Effector memory CD4-positive, alpha-beta T cell (primary cell): Measurements from ENCODE around the gene RBP4.

Experiments
- DNase-seq, 3 donors: peaks; one replicate each; pipeline ENCODE4 v3.0.0-alpha.2; 2020
- H3K27ac ChIP-seq: 2 replicates; pipeline ENCODE4 v1.7.0; 2013; ENCODE audit warnings: mild to moderate bottlenecking, low read length, moderate library complexity; ENCODE audit not compliant: insufficient read depth, poor library complexity, severe bottlenecking
- H3K27me3 ChIP-seq: replicated peaks from 2 replicates; pipeline ENCODE4 v1.7.0; 2013; ENCODE audit warnings: mild to moderate bottlenecking, low read length; ENCODE audit not compliant: insufficient read depth, control insufficient read depth, poor library complexity, severe bottlenecking
- H3K36me3 ChIP-seq: 2 replicates; pipeline ENCODE4 v1.7.0; 2013; ENCODE audit warnings: mild to moderate bottlenecking, low read length, moderate library complexity; ENCODE audit not compliant: control insufficient read depth, insufficient read depth
- H3K4me1 ChIP-seq: 2 replicates; pipeline ENCODE4 v1.7.0; 2013; ENCODE audit warnings: low read length, mild to moderate bottlenecking; ENCODE audit not compliant: control insufficient read depth, insufficient read depth, poor library complexity, severe bottlenecking
- H3K4me3 ChIP-seq: 2 replicates; pipeline ENCODE4 v1.7.0; 2013; ENCODE audit warnings: low read length, low read depth, mild to moderate bottlenecking; ENCODE audit not compliant: insufficient read depth, poor library complexity, severe bottlenecking
- H3K9me3 ChIP-seq: 2 replicates; pipeline ENCODE4 v1.7.0; 2013; ENCODE audit warnings: mild to moderate bottlenecking, low read length, moderate library complexity; ENCODE audit not compliant: control insufficient read depth

RBP4 gene

DNA sequence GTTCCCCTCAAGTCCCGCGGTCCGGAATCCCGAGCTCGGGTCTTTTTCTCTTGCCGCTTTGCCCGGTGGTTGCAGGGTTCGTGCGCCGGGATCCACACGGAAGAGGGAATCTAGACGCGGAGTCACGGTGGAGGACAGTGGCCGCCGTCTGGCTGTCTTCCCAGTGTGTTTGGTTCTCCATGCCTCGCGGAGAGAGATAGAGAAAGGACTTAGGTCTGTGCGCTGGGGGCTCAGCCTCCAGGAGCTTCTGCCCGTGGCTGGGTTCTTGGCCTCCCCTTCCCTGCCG lies 33.0 kb downstream of the RBP4 start:
- no peak for DNase-seq
- Histone ChIP-seq H3K4me1 (no peaks in the 10 kb centered on the region), H3K4me3 (no peak overlapping the region), H3K36me3 (no peaks in the 10 kb centered on the region), H3K27ac (no peak overlapping the region), H3K9me3 (no peaks in the 10 kb centered on the region), H3K27me3 (no peaks in the 10 kb centered on the region)

DNA sequence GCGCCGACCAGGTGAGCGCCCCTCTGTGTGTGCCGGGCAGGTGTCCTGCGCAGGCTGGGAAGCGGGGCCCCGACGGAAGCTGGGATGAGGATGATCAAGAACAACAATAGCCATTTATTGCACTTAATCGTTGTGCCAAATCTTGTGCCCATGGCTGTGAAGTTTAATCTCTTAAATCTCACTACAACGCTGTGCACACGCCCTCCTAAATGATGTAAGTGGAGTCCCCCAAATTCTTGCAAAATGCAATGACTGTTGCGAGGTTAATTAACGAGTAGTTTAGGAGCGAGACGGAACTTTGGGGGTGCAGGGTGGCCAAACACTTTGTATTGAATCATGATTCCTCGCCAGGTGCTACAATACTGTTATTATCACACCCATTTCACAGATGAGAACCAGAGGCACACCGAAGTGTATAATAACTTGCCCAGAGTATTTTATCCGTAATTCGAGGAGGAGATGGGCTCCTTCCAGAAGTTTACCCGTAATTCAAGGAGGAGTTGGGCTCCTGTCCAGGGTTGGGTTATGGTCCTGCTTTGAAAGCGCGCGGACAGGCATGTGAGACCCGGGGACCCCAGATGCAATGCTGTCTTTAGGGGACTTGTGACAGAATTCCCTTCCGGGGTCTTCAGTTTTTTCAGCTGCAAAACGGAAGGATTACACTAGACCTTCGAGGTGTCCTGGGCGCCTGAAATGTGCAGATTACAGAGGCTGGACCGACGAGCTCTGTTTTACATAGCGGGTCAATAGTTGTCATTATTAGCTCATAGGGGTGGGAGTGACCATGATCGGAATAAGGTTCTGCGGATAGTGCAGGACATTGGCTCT lies 33.5 kb downstream of the RBP4 start:
- no peak for DNase-seq
- no peaks in the 10 kb centered on the region for H3K4me1 ChIP-seq
- no peak overlapping the region for H3K4me3 ChIP-seq
- no peaks in the 10 kb centered on the region for H3K36me3 ChIP-seq
- no peaks in the 10 kb centered on the region for H3K9me3 ChIP-seq
- no peaks in the 10 kb centered on the region for H3K27me3 ChIP-seq
- no peak overlapping the region for H3K27ac ChIP-seq

DNA sequence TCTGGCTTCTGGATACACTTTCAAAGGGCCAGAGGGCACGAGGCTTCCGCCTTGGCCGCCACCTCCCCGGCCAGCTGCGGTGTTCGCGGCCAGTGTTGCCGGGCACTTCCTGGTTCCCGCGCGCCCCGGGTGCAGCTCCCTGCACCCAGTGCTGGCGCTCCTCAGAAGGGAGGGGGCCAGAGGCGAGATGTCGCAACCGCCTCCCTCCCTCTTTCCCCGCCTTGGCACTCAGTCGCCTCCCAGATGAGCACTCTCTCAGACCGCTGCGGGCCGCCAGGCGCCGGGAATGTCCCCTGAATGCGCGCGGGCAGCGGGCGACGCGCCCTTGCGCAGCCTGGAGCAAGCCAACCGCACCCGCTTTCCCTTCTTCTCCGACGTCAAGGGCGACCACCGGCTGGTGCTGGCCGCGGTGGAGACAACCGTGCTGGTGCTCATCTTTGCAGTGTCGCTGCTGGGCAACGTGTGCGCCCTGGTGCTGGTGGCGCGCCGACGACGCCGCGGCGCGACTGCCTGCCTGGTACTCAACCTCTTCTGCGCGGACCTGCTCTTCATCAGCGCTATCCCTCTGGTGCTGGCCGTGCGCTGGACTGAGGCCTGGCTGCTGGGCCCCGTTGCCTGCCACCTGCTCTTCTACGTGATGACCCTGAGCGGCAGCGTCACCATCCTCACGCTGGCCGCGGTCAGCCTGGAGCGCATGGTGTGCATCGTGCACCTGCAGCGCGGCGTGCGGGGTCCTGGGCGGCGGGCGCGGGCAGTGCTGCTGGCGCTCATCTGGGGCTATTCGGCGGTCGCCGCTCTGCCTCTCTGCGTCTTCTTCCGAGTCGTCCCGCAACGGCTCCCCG lies 34.4 kb downstream of the RBP4 start, which contains the start of gene FFAR4:
Gene FFAR4 (plus strand): TSS at position 231 of the 842 bp plus-strand sequence. CDS start 56 bp downstream, at position 287.
- Histone ChIP-seq H3K36me3 (no peaks in the 10 kb centered on the region), H3K9me3 (no peaks in the 10 kb centered on the region), H3K4me1 (no peaks in the 10 kb centered on the region), H3K4me3 (no peak within 1 kb of the TSS), H3K27ac (no peak within 1 kb of the TSS), H3K27me3 (no peaks in the 10 kb centered on the region)
- no peak for DNase-seq

DNA sequence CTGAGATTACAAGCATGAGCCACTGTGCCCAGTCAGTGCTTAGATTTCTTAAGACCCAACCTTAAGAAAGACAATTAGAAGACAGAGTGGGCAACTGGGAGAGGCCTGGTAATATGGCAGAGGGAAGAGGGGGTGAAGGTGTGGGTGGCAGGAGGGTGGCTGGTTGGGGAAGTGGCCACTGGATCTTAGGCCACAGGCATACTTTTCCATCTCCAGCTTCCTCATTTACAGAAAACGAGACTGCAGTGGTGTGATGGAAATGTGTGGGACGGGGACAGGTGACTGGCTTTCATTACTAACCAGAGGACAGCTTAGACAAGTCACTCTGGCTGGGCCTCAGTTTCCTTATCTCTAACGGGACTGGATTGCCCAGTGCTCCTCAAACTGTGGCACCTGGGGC lies 35.6 kb downstream of the RBP4 start:
- DNase-seq, result no peak
- no peaks in the 10 kb centered on the region for H3K4me1 ChIP-seq
- no peak overlapping the region for H3K4me3 ChIP-seq
- H3K36me3 ChIP-seq, result no peaks in the 10 kb centered on the region
- H3K27ac ChIP-seq, result no peak overlapping the region
- no peaks in the 10 kb centered on the region for H3K9me3 ChIP-seq
- H3K27me3 ChIP-seq, result no peaks in the 10 kb centered on the region

DNA sequence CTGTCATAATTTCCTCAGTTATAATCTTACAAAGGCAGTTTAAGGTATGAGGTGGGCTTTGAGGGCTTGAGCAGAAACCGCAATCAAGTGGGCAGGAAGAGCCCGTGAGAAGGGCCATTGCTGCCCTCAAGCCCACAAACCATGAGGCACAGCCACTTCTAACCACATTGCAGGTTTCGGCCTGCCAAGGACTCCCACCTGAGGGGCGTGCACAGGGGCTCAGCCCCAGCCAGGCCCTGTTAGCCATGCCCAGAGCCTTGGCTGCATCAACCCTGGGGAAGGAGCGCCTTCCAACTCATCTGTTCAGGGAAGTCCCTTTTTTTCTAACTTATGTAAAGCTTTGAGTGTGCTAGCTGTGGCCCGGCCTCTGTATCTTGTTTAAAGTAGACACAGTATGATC lies 40.5 kb downstream of the RBP4 start:
- Histone ChIP-seq H3K27me3 (no peaks in the 10 kb centered on the region), H3K4me3 (no peak overlapping the region)

DNA sequence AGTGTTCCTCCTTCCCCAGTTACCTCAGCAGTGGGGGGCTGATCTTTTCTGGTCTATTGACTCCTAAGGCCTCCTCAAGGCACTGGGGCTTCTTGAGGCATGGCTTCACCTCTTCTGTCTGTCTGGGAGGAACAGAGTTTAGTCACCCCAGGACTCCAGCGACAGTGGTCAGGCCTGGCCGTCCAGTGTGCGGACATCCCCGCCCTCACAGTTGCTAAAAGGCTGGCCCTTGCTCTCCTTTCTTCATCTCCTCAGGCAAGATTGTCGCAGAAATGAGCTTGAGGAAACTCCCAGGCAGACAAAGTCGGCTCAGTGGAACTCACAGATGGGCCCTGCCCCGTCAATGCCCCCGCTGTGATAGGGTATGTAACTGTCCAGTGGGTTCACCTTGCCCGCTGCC lies 41.5 kb downstream of the RBP4 start:
- no peaks in the 10 kb centered on the region for H3K9me3 ChIP-seq
- H3K4me3 ChIP-seq, result no peak overlapping the region

More for the DNA sequence above, 40.5 kb downstream of the RBP4 start:
- H3K4me1 ChIP-seq, result no peaks in the 10 kb centered on the region
- no peak for DNase-seq
- no peak overlapping the region for H3K27ac ChIP-seq
- no peaks in the 10 kb centered on the region for H3K36me3 ChIP-seq
- H3K9me3 ChIP-seq, result no peaks in the 10 kb centered on the region

DNA sequence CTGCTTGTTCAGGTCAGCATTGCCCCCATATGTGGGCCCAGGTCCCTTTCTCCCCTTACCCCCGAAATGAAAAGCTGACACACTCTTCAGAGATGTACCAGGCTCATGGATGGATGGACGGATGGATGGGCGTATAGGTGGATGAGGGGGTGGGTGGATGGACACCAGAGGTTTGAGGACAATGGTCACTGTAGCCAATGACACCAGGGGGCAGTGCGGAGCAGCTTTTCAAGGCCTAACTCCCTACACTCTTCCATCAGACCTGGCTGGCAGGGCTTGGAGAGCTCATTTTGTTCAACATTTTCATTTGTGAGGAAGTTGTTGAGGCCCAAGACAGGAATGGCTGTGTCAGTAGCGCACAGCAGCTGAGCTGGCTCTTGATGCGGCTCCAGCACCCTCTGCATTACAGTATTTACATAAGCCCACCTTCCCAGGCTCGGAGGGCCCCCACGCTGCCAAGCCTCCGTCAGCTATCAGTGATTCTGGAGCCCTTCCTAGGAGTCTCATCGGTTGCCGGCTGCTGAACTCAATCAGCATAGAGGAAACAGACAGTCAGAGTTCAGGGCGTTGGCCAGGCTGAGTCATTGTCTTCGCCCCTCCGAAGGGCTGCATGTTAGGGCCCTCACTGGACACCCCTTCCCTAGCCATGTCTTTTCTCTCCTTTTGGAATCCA lies 46.1 kb downstream of the RBP4 start:
- H3K4me3 ChIP-seq, result no peak overlapping the region
- no peaks in the 10 kb centered on the region for H3K9me3 ChIP-seq
- DNase-seq, result no peak
- no peak overlapping the region for H3K27ac ChIP-seq
- no peaks in the 10 kb centered on the region for H3K4me1 ChIP-seq
- H3K36me3 ChIP-seq, result no peaks in the 10 kb centered on the region
- H3K27me3 ChIP-seq, result no peaks in the 10 kb centered on the region

More for the DNA sequence above, 41.5 kb downstream of the RBP4 start:
- Histone ChIP-seq H3K4me1 (no peaks in the 10 kb centered on the region), H3K27me3 (no peaks in the 10 kb centered on the region), H3K36me3 (no peaks in the 10 kb centered on the region), H3K27ac (no peak overlapping the region)
- no peak for DNase-seq

DNA sequence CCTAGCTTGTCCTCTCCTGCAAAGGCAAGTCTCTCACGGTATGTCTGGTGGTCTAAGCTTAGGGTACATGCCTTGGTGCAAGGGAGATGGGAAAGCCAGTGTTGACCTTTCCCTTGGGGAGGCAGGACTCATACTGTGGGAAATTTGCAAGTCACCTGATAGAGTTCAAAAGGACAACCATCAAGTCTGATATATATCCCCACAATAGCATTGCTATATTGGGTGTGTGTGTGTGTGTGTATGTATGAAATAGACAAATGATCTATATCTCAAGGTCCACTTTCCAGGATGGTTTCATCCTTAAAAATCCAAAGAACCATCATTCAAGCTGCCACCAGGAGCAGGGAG lies 46.7 kb downstream of the RBP4 start:
- DNase-seq, result no peak
- Histone ChIP-seq H3K36me3 (no peaks in the 10 kb centered on the region), H3K9me3 (no peaks in the 10 kb centered on the region), H3K4me3 (no peak overlapping the region), H3K4me1 (no peaks in the 10 kb centered on the region), H3K27me3 (no peaks in the 10 kb centered on the region), H3K27ac (no peak overlapping the region)

DNA sequence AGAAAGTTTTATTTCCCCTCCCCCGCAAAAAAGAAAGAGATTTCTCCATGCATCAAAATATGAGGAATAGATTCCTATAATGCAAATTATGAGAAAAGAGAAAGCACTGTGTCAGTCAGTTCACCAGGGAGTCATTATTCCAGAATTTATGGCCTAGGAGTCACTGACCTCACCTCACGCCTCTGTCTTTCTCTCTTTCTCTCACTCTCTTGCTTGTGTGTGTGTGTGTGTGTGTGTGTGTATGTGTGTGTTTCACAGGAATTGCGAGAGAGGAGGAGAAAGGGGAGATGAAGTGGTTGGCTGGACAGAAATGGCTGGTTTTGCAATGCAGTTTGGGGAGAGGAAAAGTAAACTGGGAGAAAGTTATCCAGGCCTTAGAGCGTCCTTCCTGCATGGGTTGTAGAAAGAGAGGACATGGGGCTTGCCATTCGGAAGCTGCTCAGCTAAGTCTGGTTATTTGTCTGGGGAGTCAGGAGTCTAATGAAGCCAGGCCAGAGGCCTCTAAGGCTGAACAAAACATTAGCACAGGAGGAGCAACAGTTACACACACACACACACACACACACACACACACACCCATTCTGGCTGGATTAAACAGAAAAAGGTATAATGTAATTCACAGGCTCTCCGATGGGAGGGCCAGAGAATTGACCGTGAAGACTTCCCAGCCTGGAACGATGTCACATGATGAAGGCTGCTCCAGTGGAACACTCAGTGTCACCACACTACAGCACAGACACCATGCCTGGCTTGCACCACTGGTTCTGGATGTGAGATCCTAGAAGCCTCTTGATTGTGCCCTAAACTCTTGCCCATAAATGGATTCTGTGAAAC lies 47.3 kb downstream of the RBP4 start:
- DNase-seq, result no peak
- Histone ChIP-seq H3K4me3 (no peak overlapping the region), H3K9me3 (no peaks in the 10 kb centered on the region), H3K36me3 (no peaks in the 10 kb centered on the region), H3K4me1 (no peaks in the 10 kb centered on the region), H3K27ac (no peak overlapping the region), H3K27me3 (no peaks in the 10 kb centered on the region)
